G401 (cell line): ENCODE data around the gene DNAJC8. TPM values are rescaled to one million over a fixed set of nuclear protein-coding genes. Genes with fewer than 3 reads are reported as not detected.

Source experiments
- DNase-seq: peaks from one replicate; pipeline ENCODE4 v3.0.0-alpha.2; 2015; ENCODE audit warnings: low spot score
- in situ Hi-C: cut with HindIII; loops from 2 replicates; pipeline ENCODE4 v1.10.0; 2016; ENCODE audit warnings: low sequenced_read_pairs, mixed read lengths
- total RNA-seq: library from RNA; depleted of rRNA; stranded (reverse); fragments of >200 nt; shearing (Covaris generic); gene quantifications from 2 replicates; pipeline ENCODE4 v1.2.3, GENCODE V29; 2014

Gene DNAJC8
- total RNA-seq, 1 experiment from 2014 or later: 220 TPM

- in situ Hi-C loops: no loop called here
Measured at GRCh38 chr1:28257736-28258135, 24.9 kb upstream of the DNAJC8 start.

GRCh38 chr1:28256197-28256827 lies 23.5 kb upstream of the DNAJC8 start:
- DNase-seq: no peak
- in situ Hi-C loops: no loop called here

More at GRCh38 chr1:28257736-28258135, 24.9 kb upstream of the DNAJC8 start:
- DNase-seq: no peak

GRCh38 chr1:28249866-28250295 lies 17.1 kb upstream of the DNAJC8 start:
- in situ Hi-C loops: no loop called here
- no peak for DNase-seq

GRCh38 chr1:28249013-28249865 lies 16.4 kb upstream of the DNAJC8 start:
- DNase-seq: peak; percentile 58
- in situ Hi-C loops: no loop called here

- in situ Hi-C loops: no loop called here
- DNase-seq: peak; percentile 88
Measured at GRCh38 chr1:28248273-28249012, 15.6 kb upstream of the DNAJC8 start.

- in situ Hi-C loops: no loop called here
- no peak for DNase-seq
Measured at GRCh38 chr1:28247612-28248272, 14.9 kb upstream of the DNAJC8 start.

GRCh38 chr1:28246427-28246832 lies 13.6 kb upstream of the DNAJC8 start:
- in situ Hi-C loops: no loop called here

GRCh38 chr1:28244549-28245251 lies 11.9 kb upstream of the DNAJC8 start:
- in situ Hi-C loops: no loop called here
- no peak for DNase-seq

More at GRCh38 chr1:28246427-28246832, 13.6 kb upstream of the DNAJC8 start:
- peak; percentile 42 for DNase-seq

- no peak for DNase-seq
- in situ Hi-C loops: no loop called here
Measured at GRCh38 chr1:28243685-28244311, 11.0 kb upstream of the DNAJC8 start.

GRCh38 chr1:28241638-28242241 lies 8.9 kb upstream of the DNAJC8 start:
- DNase-seq: no peak
- in situ Hi-C loops: no loop called here

GRCh38 chr1:28240024-28240423 lies 7.2 kb upstream of the DNAJC8 start:
- no peak for DNase-seq
- in situ Hi-C loops: no loop called here

- in situ Hi-C loops: no loop called here
- DNase-seq: no peak
Measured at GRCh38 chr1:28239004-28239403, 6.2 kb upstream of the DNAJC8 start.

GRCh38 chr1:28236656-28237322 lies 4.0 kb upstream of the DNAJC8 start:
- in situ Hi-C loops: no loop called here

GRCh38 chr1:28235755-28236655 lies 3.2 kb upstream of the DNAJC8 start, which contains the start of gene ATP5IF1:
Gene ATP5IF1, plus strand, starts transcription at chr1:28236124. Its CDS starts 60 bp downstream, at chr1:28236184.
- in situ Hi-C loops: no loop called here
- peak; percentile 99 for DNase-seq

More at GRCh38 chr1:28236656-28237322, 4.0 kb upstream of the DNAJC8 start:
- DNase-seq: no peak

- in situ Hi-C loops: no loop called here
- no peak for DNase-seq
Measured at GRCh38 chr1:28233264-28233606, 406 bp upstream of the DNAJC8 start.

- DNase-seq: no peak
- in situ Hi-C loops: no loop called here
Measured at GRCh38 chr1:28229996-28230395, 2.8 kb downstream of the DNAJC8 start.
